Measurements from ENCODE around the gene TNFRSF19. TPM values are rescaled to one million over a fixed set of nuclear protein-coding genes. Genes with fewer than 3 reads are reported as not detected.

TNFRSF19 gene
- total and polyA plus RNA-seq, 2 of the 4 experiments (the other 2 are of a cell fraction), result 18.6 to 26.3 TPM

DNA sequence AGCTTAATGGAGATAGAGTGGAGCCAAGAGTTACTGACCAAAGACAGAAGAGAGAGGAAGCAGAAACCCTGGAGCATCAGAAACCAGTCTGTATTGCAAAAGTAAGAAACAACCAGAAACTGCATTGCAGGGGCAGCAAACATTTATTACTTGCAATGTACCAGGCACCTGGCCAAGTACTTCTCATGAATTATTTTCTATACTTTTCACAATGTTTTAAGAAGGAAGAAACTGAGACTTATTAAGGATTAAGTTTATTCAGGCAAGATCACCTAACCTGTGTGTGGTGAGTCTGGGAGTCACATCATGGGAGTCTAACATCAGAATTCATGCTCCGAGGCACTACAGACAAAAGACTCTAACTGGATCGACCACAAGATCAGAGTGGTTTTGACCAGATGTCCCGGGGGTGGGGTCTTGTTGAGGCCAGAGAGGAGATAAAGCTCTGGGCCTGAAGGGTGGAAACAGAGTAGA, 47.4 kb downstream of the TNFRSF19 start:
- Histone ChIP-seq H3K4ac (ENCODE audit: low read depth, low read length) (peak overlapping the region; percentile 93), H2AK5ac (ENCODE audit: low read depth, low read length) (peak overlapping the region; percentile 51), H2AFZ (replicated peaks; ENCODE audit: low read length, poor library complexity) (no peak overlapping the region), H3K9me3 (ENCODE audit: control insufficient read depth, insufficient read depth, low read length) (peaks cover 2% of the 10 kb centered on the region; the same call in 1 of the 2 replicates), H3K56ac (ENCODE audit: extremely low read depth, insufficient read depth, low read length) (peak overlapping the region; percentile 72), H3K27me3 (ENCODE audit: control insufficient read depth, insufficient read depth, low read length) (no peaks in the 10 kb centered on the region), H3K23ac (ENCODE audit: low read depth, low read length) (peak overlapping the region; percentile 79), H2AK9ac (replicated peaks; ENCODE audit: low read depth, low read length, poor library complexity) (peak overlapping the region; percentile 19), H2BK5ac (ENCODE audit: low read depth, low read length, poor library complexity, severe bottlenecking) (peak overlapping the region; percentile 49), H4K20me1 (ENCODE audit: insufficient read depth, low read length) (no peaks in the 10 kb centered on the region), H2BK15ac (ENCODE audit: low read depth, low read length) (peak overlapping the region; percentile 92; the same call in 2 of the 3 replicates), H3K18ac (ENCODE audit: low read depth, low read length) (peak overlapping the region; percentile 88), H2BK20ac (ENCODE audit: low read depth, low read length) (peak overlapping the region; percentile 95), H3K4me3 (ENCODE audit: insufficient read depth, low read depth, low read length) (no peak overlapping the region), H3K27ac (ENCODE audit: insufficient read depth, low read length) (peak overlapping the region; percentile 87), H3K9ac (ENCODE audit: low read depth, low read length) (no peak overlapping the region), H3K14ac (replicated peaks; ENCODE audit: low read depth, low read length) (peak overlapping the region; percentile 93), H2BK120ac (ENCODE audit: low read depth, low read length) (peak overlapping the region; percentile 66), H3K4me2 (ENCODE audit: low read depth, low read length) (no peak overlapping the region; the same call in 1 of the 2 replicates), H3K9me1 (ENCODE audit: insufficient read depth, low read length) (peaks cover 28% of the 10 kb centered on the region), H3K4me1 (ENCODE audit: control insufficient read depth, insufficient read depth, low read length) (peaks cover 22% of the 10 kb centered on the region), H3K36me3 (ENCODE audit: control insufficient read depth, insufficient read depth, low read length) (peaks cover 45% of the 10 kb centered on the region), H4K5ac (ENCODE audit: low read depth, low read length) (peak overlapping the region; percentile 91), H4K91ac (ENCODE audit: insufficient read depth, low read depth, low read length) (peak overlapping the region; percentile 89), H3K79me1 (ENCODE audit: low read depth in 1 of 2, low read length in 2 of 2) (peaks cover 3 to 51% of the 10 kb centered on the region in 2 experiments; a peak in 2 of 4 replicates), H4K8ac (ENCODE audit: low read depth in 2 of 2, low read length in 2 of 2) (peak overlapping the region; percentile 66 to 74)
- dilution Hi-C loops (cut with HindIII; ENCODE audit: low sequenced_read_pairs, unreplicated experiment), result no loop called here
- POLR2A ChIA-PET (ENCODE audit: unreplicated experiment), result interaction anchor here (0.6 kb wide), 1 partner anchor 12 kb away, joined by 3 read pairs; no protein-coding TSS in a partner anchor
- no TSS peak for BruUV-seq (replicated peaks)
- in situ Hi-C loops (cut with MboI; ENCODE audit: low sequenced_read_pairs), result no loop called here
- no peak for ATAC-seq (ENCODE audit: low read depth)
- no peak for TF ChIP-seq SMC3 (IDR thresholded peaks at IDR 0.05; ENCODE audit: low read depth, low read length)
- TF ChIP-seq, protein P1, sequence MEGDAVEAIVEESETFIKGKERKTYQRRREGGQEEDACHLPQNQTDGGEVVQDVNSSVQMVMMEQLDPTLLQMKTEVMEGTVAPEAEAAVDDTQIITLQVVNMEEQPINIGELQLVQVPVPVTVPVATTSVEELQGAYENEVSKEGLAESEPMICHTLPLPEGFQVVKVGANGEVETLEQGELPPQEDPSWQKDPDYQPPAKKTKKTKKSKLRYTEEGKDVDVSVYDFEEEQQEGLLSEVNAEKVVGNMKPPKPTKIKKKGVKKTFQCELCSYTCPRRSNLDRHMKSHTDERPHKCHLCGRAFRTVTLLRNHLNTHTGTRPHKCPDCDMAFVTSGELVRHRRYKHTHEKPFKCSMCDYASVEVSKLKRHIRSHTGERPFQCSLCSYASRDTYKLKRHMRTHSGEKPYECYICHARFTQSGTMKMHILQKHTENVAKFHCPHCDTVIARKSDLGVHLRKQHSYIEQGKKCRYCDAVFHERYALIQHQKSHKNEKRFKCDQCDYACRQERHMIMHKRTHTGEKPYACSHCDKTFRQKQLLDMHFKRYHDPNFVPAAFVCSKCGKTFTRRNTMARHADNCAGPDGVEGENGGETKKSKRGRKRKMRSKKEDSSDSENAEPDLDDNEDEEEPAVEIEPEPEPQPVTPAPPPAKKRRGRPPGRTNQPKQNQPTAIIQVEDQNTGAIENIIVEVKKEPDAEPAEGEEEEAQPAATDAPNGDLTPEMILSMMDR (conservative IDR thresholded peaks at IDR 0.05; ENCODE audit: low read depth, low read length), result no peak
- peak; percentile 65 for DNase-seq
- intact Hi-C loops (cut with micrococcal nuclease), result no loop called here
- no CpG with 5 or more reads among the region's 3 CpGs for WGBS, 2 experiments (ENCODE audit: extremely low coverage in 2 of 2, insufficient read length in 1 of 2)
- CTCF ChIA-PET, result interaction anchor here (0.5 to 1.0 kb wide), 3 partner anchors 11 to 271 kb away, joined by 3 read pairs; no protein-coding TSS in a partner anchor

Measured in IMR-90 (cell line).